Hepatic stellate cell (primary cell): Measurements from ENCODE around the gene GREM2.

Experiments used
- DNase-seq: peaks from one replicate; pipeline ENCODE4 v3.0.0; 2011; ENCODE audit warnings: low spot score

Gene GREM2

GRCh38 chr1:240610636-240611035 lies 1.3 kb downstream of the GREM2 start:
- DNase-seq, result no peak

- no peak for DNase-seq
These were observed 2.4 kb downstream of the GREM2 start for GRCh38 chr1:240609527-240610060.

- no peak for DNase-seq
These were observed 3.2 kb downstream of the GREM2 start for GRCh38 chr1:240608707-240609106.

GRCh38 chr1:240607006-240607405 lies 4.9 kb downstream of the GREM2 start:
- DNase-seq, result no peak

- no peak for DNase-seq
These were observed 9.8 kb downstream of the GREM2 start for GRCh38 chr1:240602189-240602588.

- no peak for DNase-seq
These were observed 12.1 kb downstream of the GREM2 start for GRCh38 chr1:240599830-240600229.

GRCh38 chr1:240599299-240599698 lies 12.7 kb downstream of the GREM2 start:
- no peak for DNase-seq

- DNase-seq, result no peak
These were observed 13.5 kb downstream of the GREM2 start for GRCh38 chr1:240598216-240599001.

GRCh38 chr1:240597153-240597745 lies 14.7 kb downstream of the GREM2 start:
- DNase-seq, result no peak

GRCh38 chr1:240595476-240595875 lies 16.5 kb downstream of the GREM2 start:
- DNase-seq, result no peak

GRCh38 chr1:240591564-240591963 lies 20.4 kb downstream of the GREM2 start:
- no peak for DNase-seq

- no peak for DNase-seq
These were observed 20.9 kb downstream of the GREM2 start for GRCh38 chr1:240591078-240591477.

GRCh38 chr1:240589585-240590110 lies 22.3 kb downstream of the GREM2 start:
- DNase-seq, result no peak

- no peak for DNase-seq
These were observed 25.9 kb downstream of the GREM2 start for GRCh38 chr1:240586006-240586405.

GRCh38 chr1:240582953-240583352 lies 29.0 kb downstream of the GREM2 start:
- DNase-seq, result no peak

GRCh38 chr1:240579511-240579910 lies 32.4 kb downstream of the GREM2 start:
- DNase-seq, result no peak

GRCh38 chr1:240577095-240577494 lies 34.9 kb downstream of the GREM2 start:
- DNase-seq, result no peak

- peak; percentile 56 for DNase-seq
These were observed 35.8 kb downstream of the GREM2 start for GRCh38 chr1:240575981-240576662.

GRCh38 chr1:240572328-240572727 lies 39.6 kb downstream of the GREM2 start:
- no peak for DNase-seq

GRCh38 chr1:240571782-240572181 lies 40.2 kb downstream of the GREM2 start:
- no peak for DNase-seq

GRCh38 chr1:240567066-240567465 lies 44.9 kb downstream of the GREM2 start:
- no peak for DNase-seq

GRCh38 chr1:240562779-240563178 lies 49.2 kb downstream of the GREM2 start:
- no peak for DNase-seq

GRCh38 chr1:240562111-240562590 lies 49.8 kb downstream of the GREM2 start:
- DNase-seq, result no peak
